ENCODE measurements around the gene EXOG.

EXOG gene

GRCh38 chr3:38541806-38542205 is 45.7 kb downstream of the EXOG start:
- Histone ChIP-seq H3K27me3 (ENCODE audit: control insufficient read depth, insufficient read depth, low read length) (no peaks in the 10 kb centered on the region), H3K36me3 (ENCODE audit: control insufficient read depth, insufficient read depth, low read length) (no peaks in the 10 kb centered on the region)

DNA sequence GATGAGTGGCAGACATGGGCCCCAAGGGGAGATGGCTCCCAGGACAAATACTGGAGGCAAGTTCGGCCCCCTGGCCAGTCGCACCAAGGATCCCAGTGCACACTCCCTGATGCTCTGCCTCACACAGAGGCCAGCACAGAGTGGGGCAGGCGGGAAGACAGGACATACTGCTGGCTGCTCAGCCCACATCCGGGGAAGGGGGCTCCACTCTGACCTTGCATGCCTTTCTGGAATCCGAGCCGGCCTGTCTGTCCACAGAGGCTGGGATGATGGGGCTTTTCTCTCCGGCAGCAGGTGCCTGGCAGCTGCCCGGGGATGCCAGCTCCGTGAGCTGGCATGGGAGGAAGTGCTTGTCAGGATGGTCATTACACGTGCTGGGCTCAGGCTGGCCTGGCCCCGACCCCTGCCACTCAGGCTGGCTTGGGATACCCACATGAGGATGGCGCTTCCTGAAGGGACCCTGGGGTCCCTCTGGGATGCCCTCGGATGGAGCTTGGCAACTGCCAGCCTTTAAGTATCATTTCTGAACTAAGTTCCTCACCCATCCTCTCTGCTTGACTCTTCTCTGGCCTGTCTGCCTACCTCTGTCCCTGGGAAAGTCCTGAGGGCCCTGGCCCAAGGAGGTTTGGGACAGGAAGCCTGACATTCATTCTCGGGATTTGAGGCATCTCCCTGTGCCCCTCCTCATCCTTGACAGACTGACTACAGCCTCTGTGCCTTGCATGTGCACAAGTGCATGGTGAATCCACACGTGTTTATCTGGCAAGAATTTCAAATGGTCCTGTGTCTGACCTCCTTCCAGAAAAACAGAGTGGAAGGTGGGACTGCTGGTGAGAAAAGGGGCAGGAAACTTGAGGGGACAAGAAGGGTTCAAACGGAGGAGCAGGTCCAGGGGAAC is 46.5 kb downstream of the EXOG start:
- Histone ChIP-seq H3K4me3 (ENCODE audit: low read length) (no peak overlapping the region), H3K9ac (ENCODE audit: low read length) (no peak overlapping the region), H3K9me3 (ENCODE audit: control insufficient read depth, low read length) (no peaks in the 10 kb centered on the region), H3K27me3 (ENCODE audit: control insufficient read depth, insufficient read depth, low read length) (no peaks in the 10 kb centered on the region), H3K4me1 (ENCODE audit: control insufficient read depth, insufficient read depth, low read length) (no peaks in the 10 kb centered on the region), H3K36me3 (ENCODE audit: control insufficient read depth, insufficient read depth, low read length) (no peaks in the 10 kb centered on the region)

More at GRCh38 chr3:38541806-38542205, 45.7 kb downstream of the EXOG start:
- H3K4me1 ChIP-seq (ENCODE audit: control insufficient read depth, insufficient read depth, low read length), result no peaks in the 10 kb centered on the region
- no peak overlapping the region for H3K4me3 ChIP-seq (ENCODE audit: low read length)
- no peak overlapping the region for H3K9ac ChIP-seq (ENCODE audit: low read length)
- H3K9me3 ChIP-seq (ENCODE audit: control insufficient read depth, low read length), result no peaks in the 10 kb centered on the region

GRCh38 chr3:38543586-38543985 is 47.4 kb downstream of the EXOG start:
- no peaks in the 10 kb centered on the region for H3K9me3 ChIP-seq (ENCODE audit: control insufficient read depth, low read length)
- no peaks in the 10 kb centered on the region for H3K4me1 ChIP-seq (ENCODE audit: control insufficient read depth, insufficient read depth, low read length)
- no peak overlapping the region for H3K9ac ChIP-seq (ENCODE audit: low read length)
- H3K4me3 ChIP-seq (ENCODE audit: low read length), result no peak overlapping the region
- H3K36me3 ChIP-seq (ENCODE audit: control insufficient read depth, insufficient read depth, low read length), result no peaks in the 10 kb centered on the region
- H3K27me3 ChIP-seq (ENCODE audit: control insufficient read depth, insufficient read depth, low read length), result peaks cover 4% of the 10 kb centered on the region

GRCh38 chr3:38544926-38545325 is 48.8 kb downstream of the EXOG start:
- Histone ChIP-seq H3K4me1 (ENCODE audit: control insufficient read depth, insufficient read depth, low read length) (no peaks in the 10 kb centered on the region), H3K9ac (ENCODE audit: low read length) (no peak overlapping the region), H3K36me3 (ENCODE audit: control insufficient read depth, insufficient read depth, low read length) (no peaks in the 10 kb centered on the region), H3K4me3 (ENCODE audit: low read length) (no peak overlapping the region), H3K9me3 (ENCODE audit: control insufficient read depth, low read length) (no peaks in the 10 kb centered on the region), H3K27me3 (ENCODE audit: control insufficient read depth, insufficient read depth, low read length) (peaks cover 8% of the 10 kb centered on the region)

DNA sequence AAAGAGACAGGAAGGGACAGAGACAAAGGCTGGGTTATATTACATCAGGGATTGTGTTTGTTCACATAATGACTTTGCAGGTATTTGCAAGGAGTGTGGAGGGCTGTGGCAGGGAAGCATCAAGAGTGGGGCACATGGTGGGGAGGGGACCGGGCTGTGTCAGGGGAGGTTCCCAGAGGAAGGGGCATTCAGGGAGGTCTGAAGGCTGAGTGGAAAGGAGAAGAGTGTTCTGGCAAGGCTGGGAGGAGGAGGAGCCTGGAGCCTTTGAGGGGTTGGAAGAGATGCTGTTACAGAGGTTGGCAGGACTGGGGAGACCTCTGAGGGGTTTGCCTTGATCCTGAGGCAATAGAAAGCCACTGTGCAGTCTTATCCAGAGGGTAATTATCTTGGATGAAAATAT is 49.4 kb downstream of the EXOG start:
- Histone ChIP-seq H3K9ac (ENCODE audit: low read length) (no peak overlapping the region), H3K9me3 (ENCODE audit: control insufficient read depth, low read length) (no peaks in the 10 kb centered on the region), H3K36me3 (ENCODE audit: control insufficient read depth, insufficient read depth, low read length) (no peaks in the 10 kb centered on the region), H3K4me1 (ENCODE audit: control insufficient read depth, insufficient read depth, low read length) (no peaks in the 10 kb centered on the region), H3K4me3 (ENCODE audit: low read length) (no peak overlapping the region), H3K27me3 (ENCODE audit: control insufficient read depth, insufficient read depth, low read length) (peaks cover 8% of the 10 kb centered on the region)

GRCh38 chr3:38545983-38546382 is 49.8 kb downstream of the EXOG start:
- Histone ChIP-seq H3K36me3 (ENCODE audit: control insufficient read depth, insufficient read depth, low read length) (no peaks in the 10 kb centered on the region), H3K4me1 (ENCODE audit: control insufficient read depth, insufficient read depth, low read length) (no peaks in the 10 kb centered on the region), H3K9ac (ENCODE audit: low read length) (no peak overlapping the region)

GRCh38 chr3:38548154-38548931 is 52.2 kb downstream of the EXOG start:
- Histone ChIP-seq H3K4me1 (ENCODE audit: control insufficient read depth, insufficient read depth, low read length) (no peaks in the 10 kb centered on the region), H3K9me3 (ENCODE audit: control insufficient read depth, low read length) (no peaks in the 10 kb centered on the region), H3K27me3 (ENCODE audit: control insufficient read depth, insufficient read depth, low read length) (peaks cover 8% of the 10 kb centered on the region), H3K9ac (ENCODE audit: low read length) (no peak overlapping the region), H3K4me3 (ENCODE audit: low read length) (no peak overlapping the region), H3K36me3 (ENCODE audit: control insufficient read depth, insufficient read depth, low read length) (no peaks in the 10 kb centered on the region)

More at GRCh38 chr3:38545983-38546382, 49.8 kb downstream of the EXOG start:
- H3K27me3 ChIP-seq (ENCODE audit: control insufficient read depth, insufficient read depth, low read length), result peaks cover 8% of the 10 kb centered on the region
- no peaks in the 10 kb centered on the region for H3K9me3 ChIP-seq (ENCODE audit: control insufficient read depth, low read length)
- H3K4me3 ChIP-seq (ENCODE audit: low read length), result no peak overlapping the region

DNA sequence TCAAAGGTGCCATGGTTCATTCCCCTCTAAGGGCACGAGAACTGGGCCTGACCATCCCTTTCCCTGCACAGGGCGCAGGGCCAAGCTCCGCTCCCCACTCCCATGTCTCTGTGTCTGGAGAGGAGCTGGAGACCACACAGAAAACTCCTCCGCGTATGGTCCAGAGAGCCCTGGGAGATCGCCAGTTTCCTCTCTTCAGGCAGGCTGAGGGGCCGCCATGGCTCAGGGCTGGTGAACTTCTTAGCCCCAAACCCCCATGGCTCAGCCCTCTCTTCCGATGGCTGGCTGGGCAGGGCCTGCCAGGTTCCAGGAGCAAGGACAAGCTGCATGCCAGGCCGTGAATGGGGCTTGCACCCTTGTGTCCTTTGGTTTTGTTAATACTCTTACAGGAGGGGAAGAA is 52.9 kb downstream of the EXOG start:
- Histone ChIP-seq H3K36me3 (ENCODE audit: control insufficient read depth, insufficient read depth, low read length) (no peaks in the 10 kb centered on the region), H3K9me3 (ENCODE audit: control insufficient read depth, low read length) (no peaks in the 10 kb centered on the region), H3K4me3 (ENCODE audit: low read length) (no peak overlapping the region), H3K27me3 (ENCODE audit: control insufficient read depth, insufficient read depth, low read length) (peaks cover 8% of the 10 kb centered on the region), H3K4me1 (ENCODE audit: control insufficient read depth, insufficient read depth, low read length) (no peaks in the 10 kb centered on the region), H3K9ac (ENCODE audit: low read length) (no peak overlapping the region)

DNA sequence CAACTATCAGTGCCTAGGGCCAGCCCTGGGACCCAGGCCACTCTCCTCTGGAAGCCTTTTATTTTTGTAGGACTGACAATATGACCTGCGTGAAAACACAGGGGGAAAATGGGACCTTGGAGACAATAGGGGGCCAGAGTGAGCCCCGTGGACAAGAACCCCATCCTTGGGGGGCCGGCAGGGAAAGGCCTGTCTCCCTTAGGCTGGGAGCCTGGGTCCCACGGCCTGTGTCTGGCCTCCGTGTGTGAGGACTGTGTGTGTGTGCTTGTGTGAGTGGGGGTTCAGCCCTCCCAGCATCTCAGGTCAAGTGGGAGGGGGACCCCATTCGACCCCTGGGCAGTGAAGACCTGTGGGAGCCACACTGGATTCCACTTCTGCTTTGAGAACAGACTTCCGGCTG is 53.3 kb downstream of the EXOG start:
- H3K4me3 ChIP-seq (ENCODE audit: low read length), result no peak overlapping the region
- H3K36me3 ChIP-seq (ENCODE audit: control insufficient read depth, insufficient read depth, low read length), result no peaks in the 10 kb centered on the region
- no peaks in the 10 kb centered on the region for H3K4me1 ChIP-seq (ENCODE audit: control insufficient read depth, insufficient read depth, low read length)
- no peak overlapping the region for H3K9ac ChIP-seq (ENCODE audit: low read length)
- H3K27me3 ChIP-seq (ENCODE audit: control insufficient read depth, insufficient read depth, low read length), result peaks cover 8% of the 10 kb centered on the region
- H3K9me3 ChIP-seq (ENCODE audit: control insufficient read depth, low read length), result no peaks in the 10 kb centered on the region

GRCh38 chr3:38549957-38550840 is 54.1 kb downstream of the EXOG start:
- Histone ChIP-seq H3K4me1 (ENCODE audit: control insufficient read depth, insufficient read depth, low read length) (no peaks in the 10 kb centered on the region), H3K4me3 (ENCODE audit: low read length) (no peak overlapping the region), H3K9me3 (ENCODE audit: control insufficient read depth, low read length) (no peaks in the 10 kb centered on the region), H3K9ac (ENCODE audit: low read length) (no peak overlapping the region), H3K36me3 (ENCODE audit: control insufficient read depth, insufficient read depth, low read length) (no peaks in the 10 kb centered on the region), H3K27me3 (ENCODE audit: control insufficient read depth, insufficient read depth, low read length) (peaks cover 8% of the 10 kb centered on the region)

- no peaks in the 10 kb centered on the region for H3K9me3 ChIP-seq (ENCODE audit: control insufficient read depth, low read length)
- no peak overlapping the region for H3K4me3 ChIP-seq (ENCODE audit: low read length)
- H3K36me3 ChIP-seq (ENCODE audit: control insufficient read depth, insufficient read depth, low read length), result no peaks in the 10 kb centered on the region
- no peak overlapping the region for H3K9ac ChIP-seq (ENCODE audit: low read length)
- H3K27me3 ChIP-seq (ENCODE audit: control insufficient read depth, insufficient read depth, low read length), result peaks cover 8% of the 10 kb centered on the region
- no peaks in the 10 kb centered on the region for H3K4me1 ChIP-seq (ENCODE audit: control insufficient read depth, insufficient read depth, low read length)
Measured at GRCh38 chr3:38551026-38551832, 55.1 kb downstream of the EXOG start.
